Measurements from ENCODE around the gene CHMP5. TPM values are rescaled to one million over a fixed set of nuclear protein-coding genes. Genes with fewer than 3 reads are reported as not detected.

The CHMP5 gene
- total RNA-seq, 1 experiment from 2014 or later: 47.6 TPM

DNA sequence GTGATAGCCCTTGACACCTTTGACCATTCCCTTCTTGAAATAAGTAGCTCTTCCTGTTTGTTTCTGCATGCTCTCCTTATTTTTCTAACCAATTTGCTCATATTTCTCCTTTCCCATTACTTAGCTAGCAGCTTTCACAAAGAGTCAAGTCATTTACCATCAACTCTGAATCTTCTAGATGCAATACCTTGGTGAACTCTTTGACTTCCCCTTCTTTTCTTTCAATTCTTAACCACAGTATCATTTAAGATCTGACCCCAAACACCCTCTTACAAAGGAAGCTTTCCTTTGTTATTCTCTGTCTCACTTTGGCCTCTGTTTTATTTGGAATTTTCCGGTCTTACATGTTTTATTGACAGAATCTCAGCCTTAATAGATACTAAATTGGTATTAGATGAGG lies 39.5 kb downstream of the CHMP5 start:
- no peak overlapping the region for H2AK5ac ChIP-seq (ENCODE audit: insufficient read length, low read length)
- H3K18ac ChIP-seq (ENCODE audit: insufficient read length, low read depth, low read length): no peak overlapping the region
- no peaks in the 10 kb centered on the region for H3K4me1 ChIP-seq (ENCODE audit: insufficient read depth, low read length)
- no peak for DNase-seq
- Mint-ChIP-seq H3K27ac (no peak overlapping the region), H3K9me3 (no peaks in the 10 kb centered on the region), H3K36me3 (ENCODE audit: insufficient read depth in 1 of 3, low read depth in 3 of 3) (peaks cover 24 to 59% (median 43%) of the 10 kb centered on the region in 3 experiments; a peak in 6 of 7 replicates), H3K4me1 (no peaks in the 10 kb centered on the region), H3K27me3 (ENCODE audit: low read depth) (no peaks in the 10 kb centered on the region), H3K4me3 (no peak overlapping the region)
- H4K8ac ChIP-seq (replicated peaks; ENCODE audit: insufficient read length, low read depth, low read length): no peak overlapping the region
- no peaks in the 10 kb centered on the region for H3K79me1 ChIP-seq (ENCODE audit: insufficient read depth, low read depth, low read length, poor library complexity, severe bottlenecking)
- no peak overlapping the region for H2BK12ac ChIP-seq (ENCODE audit: insufficient read length, low read depth, low read length)
- no peak overlapping the region for H3K27ac ChIP-seq (ENCODE audit: insufficient read length, low read depth, low read length)
- H2AFZ ChIP-seq (ENCODE audit: low read length): no peak overlapping the region
- H3K14ac ChIP-seq (ENCODE audit: insufficient read depth, low read length): no peak overlapping the region
- no peak overlapping the region for H2BK20ac ChIP-seq (ENCODE audit: low read depth, low read length, poor library complexity, severe bottlenecking)
- H3K4ac ChIP-seq (ENCODE audit: low read depth, low read length): no peak overlapping the region
- H4K91ac ChIP-seq (ENCODE audit: insufficient read length, low read depth, low read length): no peak overlapping the region
- no peak overlapping the region for H3K4me2 ChIP-seq (ENCODE audit: insufficient read depth, insufficient read length, low read length)
- no peak overlapping the region for H2BK120ac ChIP-seq (ENCODE audit: low read depth, low read length, poor library complexity, severe bottlenecking)
- H3K9me3 ChIP-seq (ENCODE audit: control insufficient read depth, low read depth, low read length): no peaks in the 10 kb centered on the region
- no peaks in the 10 kb centered on the region for H3K23me2 ChIP-seq (ENCODE audit: insufficient read length, low read depth, low read length, poor library complexity, severe bottlenecking)
- H3K79me2 ChIP-seq (ENCODE audit: insufficient read depth, low read length): no peaks in the 10 kb centered on the region
- H2BK15ac ChIP-seq (ENCODE audit: low read depth, low read length): no peak overlapping the region
- no peak overlapping the region for H3T11ph ChIP-seq (ENCODE audit: low read length)
- no peak overlapping the region for H4K5ac ChIP-seq (ENCODE audit: insufficient read length, low read depth, low read length)
- H4K20me1 ChIP-seq (ENCODE audit: control insufficient read depth, insufficient read depth, insufficient read length): no peaks in the 10 kb centered on the region
- H3K27me3 ChIP-seq (ENCODE audit: insufficient read depth, low read length): no peaks in the 10 kb centered on the region
- WGBS (ENCODE audit: extremely low coverage, insufficient read length, low lambda C conversion rate): no CpG with 5 or more reads among the region's 1 CpG
- H3K23ac ChIP-seq (ENCODE audit: insufficient read length, low read depth, low read length): no peak overlapping the region
- no peak overlapping the region for H2BK5ac ChIP-seq (ENCODE audit: insufficient read length, low read length)
- TF ChIP-seq CTCF (conservative IDR thresholded peaks at IDR 0.05): no peak
- H3K9ac ChIP-seq (ENCODE audit: extremely low read depth, insufficient read length, low read length): no peak overlapping the region
- H3K56ac ChIP-seq (ENCODE audit: insufficient read length, low read depth, low read length): no peak overlapping the region

Data from H9 (cell line).